Iris pigment epithelial cell (primary cell): ENCODE data around the gene HECTD4.
A peak's percentile ranks its signal among the peaks of the same experiment; 100 is the strongest.

Source experiments
- DNase-seq: peaks from one replicate; pipeline ENCODE4 v3.0.0-alpha.2; 2011; ENCODE audit warnings: low read depth

The HECTD4 gene

DNA sequence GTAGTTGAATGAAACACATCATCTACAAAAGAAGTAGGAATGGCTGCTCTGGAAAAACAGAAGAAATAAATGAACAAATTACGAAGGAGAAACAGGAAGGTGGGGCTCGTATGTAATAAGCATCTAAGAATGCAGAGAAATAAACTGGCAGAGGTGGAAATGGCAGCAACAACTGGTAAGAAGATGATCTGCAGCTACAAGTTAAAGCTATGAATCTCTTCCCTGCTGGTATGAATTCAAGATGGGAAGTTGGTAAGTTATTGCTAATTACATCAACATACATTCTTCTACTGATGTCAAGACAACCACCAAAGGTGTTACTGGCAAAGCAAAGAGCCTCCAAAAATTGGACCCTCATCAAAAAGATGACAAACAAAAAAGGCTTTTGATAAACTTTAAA is 59.8 kb downstream of the HECTD4 start:
- DNase-seq: no peak

DNA sequence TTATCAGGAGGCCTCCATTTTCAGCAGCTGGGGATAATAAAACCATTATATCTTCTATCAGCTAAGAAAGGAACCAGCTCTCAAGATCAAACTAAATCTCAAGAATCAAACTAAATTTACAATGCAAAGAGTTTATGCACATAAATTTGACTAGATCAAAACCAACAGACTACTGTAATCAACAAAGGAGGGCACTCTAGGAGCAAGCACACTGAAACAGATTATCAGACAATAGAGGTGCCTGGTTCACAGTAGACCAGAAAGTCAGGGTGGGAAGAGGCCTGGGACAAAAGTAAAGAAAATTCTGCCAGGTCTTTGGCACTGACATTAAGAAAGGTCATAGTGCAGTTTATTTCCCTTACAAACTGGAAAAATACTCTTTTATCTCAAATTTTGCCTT is 61.0 kb downstream of the HECTD4 start:
- DNase-seq: no peak

DNA sequence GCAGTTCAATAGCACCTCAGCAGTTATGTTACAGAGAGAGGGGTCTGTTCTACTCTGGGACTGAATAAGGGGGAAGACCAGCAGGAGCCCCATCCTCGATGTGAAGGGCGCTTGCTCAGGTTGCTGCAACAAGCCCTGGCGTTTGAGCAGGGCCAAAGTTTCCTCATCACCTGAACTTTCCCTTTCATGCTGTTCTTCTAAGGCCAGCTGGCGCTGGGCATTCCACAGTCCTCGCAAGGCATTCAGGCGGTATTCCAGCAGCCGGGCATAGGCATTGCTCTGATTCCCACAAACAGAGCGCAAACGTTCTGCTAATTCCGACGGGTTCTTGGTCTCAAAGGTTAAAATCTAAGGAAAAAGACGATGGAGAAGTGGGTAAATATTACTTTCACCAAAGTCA is 62.8 kb downstream of the HECTD4 start:
- no peak for DNase-seq

DNA sequence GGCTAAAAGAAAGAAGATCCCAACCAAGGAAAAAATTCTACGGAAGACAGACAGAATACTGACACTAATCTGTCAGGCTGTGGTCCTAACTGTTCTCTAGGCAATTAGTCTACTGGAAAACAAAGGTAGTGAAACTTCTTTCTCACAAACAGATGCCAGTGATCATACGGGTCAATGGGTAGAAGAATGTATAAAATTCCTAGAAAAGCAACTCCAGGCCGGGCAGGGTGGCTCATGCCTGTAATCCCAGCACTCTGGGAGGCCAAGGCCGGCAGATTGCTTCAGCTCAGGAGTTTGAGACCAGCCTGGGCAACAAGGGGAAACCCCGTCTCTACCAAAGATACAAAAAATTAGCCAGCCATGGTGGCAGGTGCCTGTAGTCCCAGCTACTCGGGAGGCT is 64.8 kb downstream of the HECTD4 start:
- DNase-seq: peak; percentile 14

DNA sequence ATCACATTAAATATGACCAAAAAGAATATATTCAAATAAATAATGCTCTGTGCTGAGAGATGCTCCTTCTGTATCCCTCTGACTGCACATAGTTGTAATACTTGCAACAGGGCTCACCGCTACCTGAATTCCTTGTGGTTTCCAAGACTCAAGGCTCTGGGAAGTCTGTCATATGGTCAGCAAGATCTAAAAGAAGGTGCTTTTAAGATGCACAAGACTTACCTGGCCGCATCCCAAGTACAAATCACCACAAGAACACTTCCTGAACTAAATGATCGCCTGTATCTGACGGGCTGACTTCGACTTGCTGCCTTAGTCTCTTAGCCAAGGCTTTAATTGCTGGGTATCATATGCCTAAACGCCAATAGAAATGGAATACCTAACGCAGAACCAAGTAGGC is 67.2 kb downstream of the HECTD4 start:
- peak; percentile 59 for DNase-seq

DNA sequence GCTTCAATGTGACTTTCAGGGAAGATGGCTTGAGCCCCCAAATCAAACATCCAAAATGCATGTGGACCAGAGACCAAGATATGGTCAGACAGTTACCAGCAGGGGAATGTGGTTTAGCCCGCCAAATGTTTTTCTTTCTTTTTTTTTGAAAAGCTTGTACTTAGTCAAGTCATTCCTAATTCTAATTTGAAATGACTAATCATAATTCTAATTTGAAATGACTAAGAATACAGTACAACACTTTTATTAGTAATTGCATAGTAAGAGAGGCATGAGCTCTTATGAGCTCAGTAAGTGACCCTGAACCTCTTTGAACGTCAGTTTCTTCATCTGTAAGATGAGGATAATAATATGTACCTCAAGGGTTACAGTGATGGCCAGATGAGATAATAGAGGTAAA is 72.4 kb downstream of the HECTD4 start:
- DNase-seq: peak; percentile 25

DNA sequence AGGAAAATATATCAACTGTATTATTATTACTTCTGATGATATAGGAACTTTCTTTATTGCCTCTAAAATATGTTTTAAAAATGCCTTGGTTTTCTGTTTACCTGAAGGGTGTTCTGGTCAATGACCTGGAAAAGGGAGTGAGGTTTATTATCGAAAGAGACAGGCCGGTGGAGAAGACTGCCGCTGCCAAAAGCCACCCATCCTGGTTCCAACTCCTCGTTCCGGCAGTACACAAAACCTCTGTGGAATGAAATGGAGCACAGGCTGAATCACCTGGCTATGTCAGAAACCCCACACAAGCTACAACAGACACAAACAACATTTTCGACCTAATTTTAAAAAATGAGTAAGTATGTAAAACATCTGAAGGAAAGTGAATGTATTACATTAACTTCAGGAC is 73.6 kb downstream of the HECTD4 start:
- peak; percentile 17 for DNase-seq

DNA sequence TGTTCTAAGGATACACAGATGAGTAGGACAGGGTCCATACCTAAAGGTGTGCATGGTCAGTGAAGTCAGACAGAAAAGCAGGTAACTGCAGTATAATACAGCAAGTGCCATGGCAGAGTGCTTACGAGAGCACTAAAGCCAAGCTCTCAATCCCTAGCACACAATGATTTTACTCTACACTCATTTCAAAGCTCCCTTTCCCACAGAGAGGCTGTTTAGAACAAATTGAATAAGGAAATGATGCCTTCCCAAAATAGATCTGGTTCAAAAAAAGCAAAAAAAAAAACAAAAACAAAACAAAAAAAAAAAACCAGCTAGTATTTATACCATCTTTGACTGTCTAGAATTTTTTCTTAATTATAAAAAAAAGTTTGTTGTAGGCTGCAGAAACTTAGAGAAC is 74.1 kb downstream of the HECTD4 start:
- DNase-seq: no peak

DNA sequence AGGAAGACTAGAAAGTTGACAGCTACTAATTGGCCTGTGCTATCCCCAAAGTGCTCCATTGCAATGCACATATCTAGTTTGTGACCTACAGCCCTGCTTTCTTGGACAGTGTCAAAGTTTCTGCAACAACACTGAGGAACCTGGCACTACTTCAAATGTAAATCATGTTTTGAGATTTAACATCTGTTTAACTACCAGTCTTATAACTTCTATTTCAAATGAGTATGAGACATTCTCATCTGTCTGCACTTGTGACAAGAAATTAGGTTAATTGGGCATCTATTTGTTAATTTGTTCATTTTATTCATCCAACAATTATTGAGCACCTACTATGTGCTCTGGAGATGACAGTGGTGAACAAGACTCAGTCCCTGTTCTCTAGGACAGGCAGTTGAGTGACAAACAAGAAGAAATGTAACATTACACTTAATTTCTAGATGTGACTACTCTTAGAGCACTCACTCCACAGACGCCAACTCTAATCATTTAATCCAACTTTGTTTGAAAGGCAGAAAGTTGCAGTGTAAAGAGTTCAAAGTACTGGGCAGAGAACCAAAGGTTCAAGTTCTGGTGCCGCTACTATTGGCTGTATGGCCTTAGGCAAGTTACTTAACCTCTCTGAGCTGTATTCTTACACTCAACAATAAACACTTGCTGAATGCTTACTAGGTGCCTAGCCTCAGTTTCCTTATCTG is 74.8 kb downstream of the HECTD4 start:
- DNase-seq: no peak

DNA sequence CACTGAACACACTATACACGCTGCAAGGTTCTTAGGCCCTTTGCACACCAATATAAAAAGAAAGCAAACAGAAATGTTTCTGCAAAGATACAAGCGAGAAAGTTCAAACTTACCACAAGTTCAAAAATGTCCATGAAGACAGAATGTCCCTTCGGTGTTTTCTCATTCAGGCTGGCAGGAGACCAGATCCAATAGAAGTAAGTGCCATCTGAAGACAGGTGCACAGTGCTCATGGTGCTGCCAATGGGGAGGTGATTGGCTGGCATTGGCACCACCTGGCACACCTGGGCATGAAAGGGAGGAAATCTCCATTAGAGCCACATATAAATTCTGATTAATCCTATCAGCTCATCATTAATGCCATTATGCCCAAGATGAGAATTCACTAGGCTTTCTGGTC is 76.3 kb downstream of the HECTD4 start:
- no peak for DNase-seq

DNA sequence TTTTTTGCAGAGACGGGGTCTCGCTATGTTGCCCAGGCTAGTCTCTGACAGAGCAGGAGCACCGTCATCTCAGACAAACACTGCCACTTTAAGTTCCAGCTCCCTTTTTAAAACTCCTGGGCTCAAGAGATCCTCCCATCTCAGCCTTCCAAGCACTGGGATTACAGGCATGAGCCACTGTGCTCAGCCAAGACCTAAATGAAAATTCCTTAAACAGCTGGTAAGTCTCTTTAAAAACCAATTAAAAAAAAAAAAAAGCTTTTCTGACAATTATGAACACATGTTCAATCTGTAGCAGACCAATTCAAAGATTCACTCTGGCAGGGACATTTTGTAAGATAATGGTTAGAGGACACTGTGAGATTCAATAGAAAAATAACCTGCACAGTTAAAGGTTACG is 77.8 kb downstream of the HECTD4 start:
- no peak for DNase-seq

DNA sequence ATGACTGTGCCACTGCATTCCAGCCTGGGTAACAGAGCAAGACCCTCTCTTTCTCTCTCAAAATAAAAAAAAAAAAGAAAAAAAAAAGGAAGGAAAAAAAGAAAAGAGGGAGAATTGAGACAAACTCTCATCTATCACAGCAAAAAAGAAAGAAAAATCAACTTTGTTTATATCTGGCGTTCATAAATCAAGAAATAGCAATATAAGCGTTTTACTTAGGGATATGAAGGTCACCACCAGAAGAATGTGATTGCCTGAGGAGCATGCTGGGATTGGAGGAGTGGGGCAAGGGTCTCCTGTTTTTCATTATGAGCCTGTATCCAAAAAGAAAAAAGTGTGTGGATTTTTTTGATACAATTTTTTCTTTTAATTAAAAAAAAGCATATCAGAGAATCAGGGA is 78.4 kb downstream of the HECTD4 start:
- DNase-seq: no peak

DNA sequence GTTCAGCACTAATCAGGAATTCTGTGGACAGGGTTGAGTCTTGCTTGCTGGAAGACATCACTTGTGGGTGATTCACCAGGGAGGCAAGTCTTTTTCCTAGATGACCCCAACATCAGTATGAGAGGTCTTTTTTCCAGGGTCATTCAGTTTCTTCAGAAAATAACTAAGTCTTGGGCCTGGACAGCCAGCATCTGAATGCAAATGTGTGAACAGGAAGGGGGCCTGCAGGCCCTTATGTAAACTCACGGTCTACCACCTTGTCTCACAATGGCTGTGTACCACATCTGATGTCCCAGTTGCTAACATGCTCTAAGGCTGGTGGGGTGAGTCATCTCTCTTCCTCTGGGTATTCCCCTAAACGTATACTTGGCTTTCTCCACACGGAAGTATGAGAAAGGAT is 79.2 kb downstream of the HECTD4 start:
- DNase-seq: peak; percentile 92

DNA sequence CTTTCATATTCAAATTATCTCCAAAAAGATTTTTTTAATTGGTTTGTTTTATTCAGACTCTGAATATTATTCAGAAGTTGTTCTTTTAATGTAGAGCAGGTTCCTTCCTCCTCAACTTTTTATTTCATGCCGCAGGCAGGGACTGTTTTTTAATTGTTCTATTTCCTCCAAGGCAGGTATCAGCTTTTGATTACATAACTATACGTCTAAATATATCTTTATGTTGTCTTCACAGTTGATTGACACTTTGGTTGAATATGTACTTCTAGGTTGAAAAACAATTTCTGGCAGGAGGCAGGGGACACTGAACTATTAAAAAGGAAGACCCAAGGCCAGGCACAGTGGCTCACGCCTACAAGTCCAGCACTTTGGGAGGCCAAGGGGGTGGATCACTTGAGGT is 82.5 kb downstream of the HECTD4 start:
- DNase-seq: no peak

DNA sequence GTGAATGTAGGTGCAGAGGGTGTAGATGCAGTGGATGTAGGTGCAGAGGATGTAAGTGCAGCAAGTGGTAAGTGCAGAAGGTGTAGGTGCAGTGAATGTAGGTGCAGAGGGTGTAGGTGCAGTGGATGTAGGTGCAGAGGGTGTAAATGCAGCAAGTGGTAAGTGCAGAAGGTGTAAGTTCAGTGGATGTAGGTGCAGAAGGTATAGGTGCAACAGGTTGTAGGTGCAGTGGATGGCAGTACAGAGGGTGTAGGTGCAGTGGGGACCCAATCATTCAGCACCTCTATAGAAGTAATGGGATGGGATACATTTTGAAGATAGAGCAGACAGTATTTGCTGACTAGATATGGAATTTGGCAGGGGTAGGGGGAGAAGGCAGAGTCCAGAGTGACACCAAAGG is 85.0 kb downstream of the HECTD4 start:
- DNase-seq: no peak

DNA sequence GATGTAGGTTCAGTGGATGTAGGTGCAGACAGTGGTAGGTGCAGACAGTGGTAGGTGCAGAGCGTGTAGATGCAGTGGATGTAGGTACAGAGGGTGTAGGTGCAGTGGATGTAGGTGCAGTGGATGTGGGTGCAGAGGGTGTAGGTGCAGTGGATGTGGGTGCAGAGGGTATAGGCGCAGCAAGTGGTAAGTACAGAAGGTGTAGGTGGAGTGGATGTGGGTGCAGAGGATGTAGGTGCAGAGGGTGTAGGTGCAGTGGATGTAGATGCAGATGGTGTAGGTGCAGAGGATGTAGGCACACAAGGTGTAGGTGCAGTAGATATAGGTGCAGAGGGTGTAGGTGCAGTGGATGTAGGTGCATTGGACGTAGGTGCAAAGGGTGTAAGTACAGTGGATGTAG is 86.0 kb downstream of the HECTD4 start:
- DNase-seq: no peak

DNA sequence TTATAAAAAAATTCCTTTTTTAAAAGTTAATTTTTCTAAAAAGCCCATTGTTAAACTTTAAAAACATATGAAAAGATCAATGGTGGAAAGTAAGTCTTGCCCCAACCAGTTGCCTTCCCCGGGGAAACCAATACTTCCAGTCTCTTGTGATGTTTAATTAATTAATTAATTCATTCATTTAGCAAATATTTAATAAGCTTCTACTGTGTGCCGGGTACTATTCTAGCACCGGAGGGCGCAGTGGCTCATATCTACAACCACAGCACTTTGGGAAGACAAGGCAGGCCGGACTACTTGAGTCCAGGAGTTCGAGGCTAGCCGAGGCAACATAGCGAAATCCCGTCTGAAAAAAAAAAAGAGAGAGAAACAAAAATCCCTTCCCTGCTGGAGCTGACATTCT is 87.4 kb downstream of the HECTD4 start:
- peak; percentile 39 for DNase-seq

DNA sequence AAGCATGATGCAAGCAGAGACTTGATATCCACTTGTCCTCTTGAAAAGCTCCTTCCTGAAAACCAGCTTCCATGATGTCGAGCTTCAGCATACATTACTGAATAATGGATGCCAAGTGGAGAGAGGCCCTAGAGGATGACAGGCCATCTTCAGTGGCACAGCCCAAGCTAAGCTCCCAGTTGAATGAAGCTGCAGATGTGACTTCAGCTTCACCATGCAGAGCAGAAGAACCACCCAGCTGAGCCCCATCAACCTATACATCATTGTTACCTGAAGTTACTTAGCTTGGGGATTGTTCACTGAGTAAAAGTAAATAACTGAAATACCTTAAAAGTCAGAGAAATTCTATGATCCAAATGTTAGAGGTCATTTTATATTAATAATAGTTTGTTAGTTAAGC is 93.6 kb downstream of the HECTD4 start:
- DNase-seq: no peak

DNA sequence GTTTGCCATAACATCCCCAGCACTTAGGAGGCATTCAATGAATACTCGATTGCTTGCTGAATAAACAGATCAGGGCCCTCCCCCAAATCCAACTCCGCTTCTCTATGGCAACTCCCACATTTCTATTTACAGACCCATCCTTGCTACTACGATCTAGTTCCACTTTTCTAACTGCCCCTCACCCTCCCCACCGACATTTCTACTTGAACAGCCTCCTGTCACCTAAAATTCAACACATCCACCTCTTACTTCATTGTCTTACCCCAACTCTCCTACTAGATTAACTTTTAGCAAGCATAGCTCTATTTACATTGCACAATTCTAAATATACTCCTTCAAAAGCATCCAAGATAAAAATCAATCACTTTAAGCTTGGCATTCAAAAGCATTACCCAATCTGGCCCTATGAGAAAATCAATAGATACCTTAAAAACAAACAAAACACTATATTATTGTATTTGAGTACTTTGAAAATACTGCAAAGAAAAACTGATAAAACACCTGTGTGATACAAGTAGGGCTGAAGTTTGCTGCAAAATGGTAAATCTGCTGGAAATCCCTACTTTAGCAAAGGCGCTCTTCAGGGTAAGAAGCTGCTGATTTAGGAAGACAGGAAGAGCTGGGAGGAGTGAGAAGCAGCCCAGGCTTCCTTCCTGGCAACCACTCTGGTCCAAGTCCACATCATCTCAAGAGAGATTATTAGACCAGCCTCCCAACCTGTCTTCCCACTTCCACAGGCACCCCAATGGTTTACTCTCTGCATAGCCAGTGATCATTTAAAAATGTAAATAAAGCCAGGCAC is 96.4 kb downstream of the HECTD4 start:
- DNase-seq: no peak

DNA sequence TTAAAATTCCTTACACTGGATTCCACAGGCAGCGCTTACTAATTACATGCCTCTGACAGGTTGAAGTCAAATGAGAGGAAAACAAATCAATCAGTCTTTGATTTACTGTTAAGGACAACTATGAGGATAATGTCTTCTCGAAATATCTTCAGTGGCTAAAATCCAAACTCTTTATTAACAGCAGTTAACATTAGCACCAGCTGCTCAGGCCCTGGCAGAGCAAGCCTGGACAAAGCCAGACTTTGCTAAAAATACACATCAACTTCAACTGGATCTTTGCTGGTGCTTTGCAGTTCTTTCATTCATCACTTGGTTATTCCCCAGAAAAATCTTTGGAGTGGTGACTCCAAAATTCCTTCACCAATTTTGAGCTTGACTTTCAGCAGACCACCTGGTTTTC is 98.7 kb downstream of the HECTD4 start:
- no peak for DNase-seq

DNA sequence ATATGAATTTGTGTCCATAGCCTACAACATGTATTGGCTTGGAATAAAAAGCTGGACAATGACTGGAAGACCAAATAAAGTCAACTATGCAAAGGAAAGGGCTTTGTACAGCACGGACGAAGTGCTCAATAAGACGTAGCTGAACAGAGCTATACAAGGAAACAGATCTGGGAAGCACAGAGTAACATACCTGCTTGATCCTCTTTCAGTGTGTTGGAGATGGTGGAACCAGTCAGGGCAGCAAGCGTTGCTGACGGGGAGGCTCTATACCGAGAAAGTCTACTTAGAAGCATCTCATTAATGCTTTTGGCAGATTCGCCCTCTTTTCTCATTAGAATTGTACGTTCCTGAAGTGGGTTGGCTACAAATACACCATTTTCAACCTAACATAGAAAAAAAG is 99.3 kb downstream of the HECTD4 start:
- no peak for DNase-seq

DNA sequence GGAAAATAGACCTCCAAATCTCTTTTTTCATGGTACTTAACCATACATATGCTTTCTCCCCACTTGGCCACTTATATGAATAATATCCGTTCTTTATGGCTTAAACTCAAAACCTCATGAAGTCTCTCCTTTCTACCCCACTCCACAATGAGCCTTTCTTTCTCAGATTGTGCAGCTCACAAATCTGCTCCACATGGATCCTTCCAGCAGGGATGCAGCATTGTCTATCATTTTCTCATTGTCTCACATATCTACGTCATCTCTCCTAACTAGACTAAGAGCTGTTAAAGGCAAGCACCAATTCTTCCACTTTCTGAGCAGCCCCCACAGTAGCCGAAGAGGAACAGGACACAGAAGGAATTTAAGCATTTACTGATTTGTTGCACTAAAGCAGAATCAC is 106.4 kb downstream of the HECTD4 start:
- DNase-seq: no peak

DNA sequence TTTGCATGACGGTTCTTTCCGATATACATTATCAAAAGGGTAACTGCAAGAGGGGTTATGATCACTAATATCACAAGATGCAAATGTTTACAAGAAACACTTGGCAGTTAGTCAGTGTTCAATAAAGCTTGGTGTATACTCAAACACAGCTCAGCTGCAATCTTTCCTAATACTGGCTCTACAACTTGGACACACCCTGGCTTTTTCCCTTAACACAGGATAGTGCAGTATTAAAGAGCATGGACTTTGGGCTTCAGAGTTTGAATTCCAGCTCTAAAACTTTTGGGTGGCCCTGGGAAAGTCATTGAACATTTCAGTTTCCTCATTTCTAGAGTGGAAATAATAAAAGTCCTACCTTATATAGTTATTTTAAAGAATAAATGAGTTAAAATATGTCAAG is 107.0 kb downstream of the HECTD4 start:
- no peak for DNase-seq

DNA sequence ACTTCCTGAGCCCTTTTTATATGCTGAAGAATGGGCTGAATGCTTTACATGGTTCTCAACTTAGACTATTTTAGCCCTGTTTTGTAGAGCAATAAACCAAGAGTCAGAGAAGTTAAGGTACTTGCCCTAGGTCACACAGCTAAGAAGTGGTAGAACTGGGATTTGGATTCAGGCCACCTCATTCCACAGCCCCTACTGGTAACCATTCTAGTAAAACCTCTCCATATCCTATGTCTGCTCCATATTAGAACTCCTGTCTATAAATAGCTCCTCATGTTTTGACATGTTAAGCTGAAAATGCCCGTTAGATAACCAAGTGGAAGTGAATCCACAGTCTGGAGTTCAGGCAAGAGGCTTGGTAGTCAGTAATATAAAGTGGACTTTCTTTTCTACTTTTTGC is 111.6 kb downstream of the HECTD4 start:
- DNase-seq: peak; percentile 6
